Measurements from ENCODE around the gene SLC22A13. TPM values are rescaled to one million over a fixed set of nuclear protein-coding genes. Genes with fewer than 3 reads are reported as not detected.

The SLC22A13 gene
- total RNA-seq, 2 experiments from 2014 or later = 0.12 TPM; not detected in 1

DNA sequence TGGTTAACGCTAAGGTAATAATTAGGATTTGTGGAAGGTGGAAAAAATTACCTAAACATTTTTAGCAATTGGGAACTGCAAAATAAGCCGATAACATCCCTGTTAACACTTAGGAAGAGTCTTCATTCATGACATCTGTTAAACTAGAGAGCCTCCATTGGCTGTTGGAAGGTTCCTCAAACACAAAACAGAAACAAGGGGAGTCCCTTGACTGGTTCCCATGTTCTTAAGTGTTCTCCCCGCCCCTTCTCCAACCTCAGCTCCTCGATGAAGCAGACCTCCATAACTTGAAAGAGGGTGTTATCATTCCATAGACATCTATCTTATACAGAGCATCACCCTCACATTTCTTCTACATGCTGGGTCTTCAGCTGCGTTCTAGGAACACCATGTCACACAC, 2.5 kb downstream of the SLC22A13 start:
- ChIA-PET CTCF (no interaction called here), POLR2A (no interaction called here)
- Mint-ChIP-seq H3K4me3 (no peak overlapping the region), H3K27ac (no peak overlapping the region), H3K36me3 (no peaks in the 10 kb centered on the region), H3K4me1 (ENCODE audit: low read depth) (peaks cover 12% of the 10 kb centered on the region), H3K9me3 (no peaks in the 10 kb centered on the region), H3K27me3 (no peaks in the 10 kb centered on the region)
- DNase-seq = no peak
- intact Hi-C loops (cut with micrococcal nuclease) = no loop called here

DNA sequence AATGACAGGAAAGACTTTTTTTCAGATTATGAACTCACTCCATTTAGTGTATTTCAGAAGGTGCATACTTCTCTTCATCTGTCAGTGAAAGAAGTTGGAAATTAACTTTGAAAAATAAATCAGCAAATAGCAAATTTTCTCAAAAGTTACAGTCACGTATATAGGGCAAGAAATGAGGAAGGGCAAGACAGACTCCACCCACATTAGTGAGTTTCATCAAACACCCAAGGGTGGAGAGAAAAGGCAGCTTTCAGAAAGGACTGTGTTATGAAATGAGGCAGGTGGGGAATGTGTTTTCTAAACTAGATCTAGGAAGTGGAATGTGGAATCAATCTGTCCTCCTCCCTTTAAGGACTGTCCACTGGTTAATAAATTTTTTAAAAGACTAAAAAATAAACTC, 2.9 kb downstream of the SLC22A13 start:
- H3K9me3 Mint-ChIP-seq = no peaks in the 10 kb centered on the region
- no peak for DNase-seq
- no peak overlapping the region for H3K27ac Mint-ChIP-seq
- peaks cover 12% of the 10 kb centered on the region for H3K4me1 Mint-ChIP-seq (ENCODE audit: low read depth)
- H3K36me3 Mint-ChIP-seq = no peaks in the 10 kb centered on the region
- ChIA-PET POLR2A (no interaction called here), CTCF (no interaction called here)
- intact Hi-C loops (cut with micrococcal nuclease) = no loop called here
- H3K27me3 Mint-ChIP-seq = no peaks in the 10 kb centered on the region
- no peak overlapping the region for H3K4me3 Mint-ChIP-seq

DNA sequence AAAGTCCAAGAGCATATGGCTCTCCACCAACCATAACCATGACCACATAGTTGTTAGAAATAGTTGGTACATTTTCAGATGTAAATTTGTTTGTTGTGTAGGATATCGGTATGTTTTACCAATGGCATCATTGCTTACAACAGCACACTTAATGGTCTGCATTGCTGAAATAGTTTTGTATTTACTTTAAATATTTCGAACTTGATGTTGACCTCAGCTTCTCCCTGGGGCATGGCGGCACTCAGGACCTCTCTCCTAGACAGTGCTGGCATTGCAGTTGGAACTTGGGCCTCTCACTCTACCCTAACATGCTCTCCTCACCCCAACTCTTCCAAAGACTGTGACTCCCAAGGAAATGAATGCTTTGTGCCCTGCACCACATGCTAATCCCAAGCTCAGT, 5.0 kb downstream of the SLC22A13 start:
- H3K9me3 Mint-ChIP-seq = no peaks in the 10 kb centered on the region
- intact Hi-C loops (cut with micrococcal nuclease) = no loop called here
- no peaks in the 10 kb centered on the region for H3K27me3 Mint-ChIP-seq
- H3K4me1 Mint-ChIP-seq (ENCODE audit: low read depth) = peaks cover 12% of the 10 kb centered on the region
- H3K4me3 Mint-ChIP-seq = no peak overlapping the region
- ChIA-PET POLR2A (no interaction called here), CTCF (no interaction called here)
- no peaks in the 10 kb centered on the region for H3K36me3 Mint-ChIP-seq
- H3K27ac Mint-ChIP-seq = no peak overlapping the region
- no peak for DNase-seq

DNA sequence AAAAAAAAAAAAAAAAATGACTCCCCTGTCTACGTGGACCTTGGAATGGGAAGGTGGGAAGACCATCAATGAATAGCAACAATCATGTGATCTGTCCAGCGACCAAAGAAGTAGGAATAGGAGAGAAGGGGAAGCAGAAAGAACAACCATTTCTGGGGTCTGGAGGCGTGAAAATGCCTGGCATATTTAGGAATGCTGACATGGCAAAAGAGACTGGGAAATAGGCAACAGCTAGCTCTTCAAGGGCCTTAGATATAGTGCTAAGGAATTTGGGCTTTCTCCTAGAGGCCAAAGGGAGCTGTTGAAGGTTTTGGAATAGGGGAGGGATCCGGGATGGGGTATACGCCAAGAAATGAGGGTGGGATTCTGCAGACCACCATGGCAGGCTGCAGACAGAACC, 5.9 kb downstream of the SLC22A13 start:
- ChIA-PET CTCF (no interaction called here), POLR2A (no interaction called here)
- intact Hi-C loops (cut with micrococcal nuclease) = no loop called here
- Mint-ChIP-seq H3K4me3 (no peak overlapping the region), H3K27ac (no peak overlapping the region), H3K4me1 (ENCODE audit: low read depth) (peaks cover 12% of the 10 kb centered on the region), H3K36me3 (no peaks in the 10 kb centered on the region), H3K9me3 (no peaks in the 10 kb centered on the region), H3K27me3 (no peaks in the 10 kb centered on the region)
- no peak for DNase-seq

DNA sequence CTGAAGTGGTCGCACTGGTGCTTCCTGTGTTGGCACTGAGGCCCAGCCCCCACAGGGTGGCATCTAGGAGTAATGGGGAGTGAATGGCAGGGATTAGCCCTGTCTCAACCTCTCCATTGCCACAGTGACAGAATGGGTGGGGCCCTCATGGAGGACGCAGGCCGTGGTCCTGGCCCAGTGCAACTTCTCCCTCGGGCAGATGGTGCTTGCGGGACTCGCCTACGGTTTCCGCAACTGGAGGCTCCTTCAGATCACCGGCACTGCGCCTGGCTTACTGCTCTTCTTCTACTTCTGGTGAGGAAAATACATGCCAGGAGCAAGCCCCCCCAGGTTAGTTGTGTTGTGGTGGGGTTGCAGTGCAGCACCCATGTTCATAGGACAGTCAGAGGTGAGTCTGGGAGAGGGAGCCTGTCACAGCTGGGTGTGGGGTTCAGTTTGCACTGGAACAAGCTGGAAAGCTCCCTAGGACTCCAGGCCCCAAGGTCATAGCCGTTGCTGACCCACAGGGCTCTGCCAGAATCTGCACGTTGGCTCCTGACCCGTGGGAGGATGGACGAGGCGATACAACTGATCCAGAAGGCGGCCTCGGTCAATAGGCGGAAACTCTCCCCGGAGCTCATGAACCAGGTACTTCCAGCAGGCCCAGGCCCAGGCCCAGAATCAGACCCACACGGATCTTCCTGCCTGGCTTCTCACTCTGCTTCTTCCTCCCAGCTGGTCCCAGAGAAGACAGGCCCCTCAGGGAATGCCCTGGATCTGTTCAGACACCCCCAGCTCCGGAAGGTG, 9.4 kb downstream of the SLC22A13 start:
- H3K27ac Mint-ChIP-seq = no peak overlapping the region
- no peaks in the 10 kb centered on the region for H3K36me3 Mint-ChIP-seq
- H3K4me3 Mint-ChIP-seq = no peak overlapping the region
- no peaks in the 10 kb centered on the region for H3K4me1 Mint-ChIP-seq (ENCODE audit: low read depth)
- DNase-seq = no peak
- intact Hi-C loops (cut with micrococcal nuclease) = no loop called here
- CTCF ChIA-PET = no interaction called here
- H3K9me3 Mint-ChIP-seq = no peaks in the 10 kb centered on the region
- H3K27me3 Mint-ChIP-seq = no peaks in the 10 kb centered on the region
- POLR2A ChIA-PET = no interaction called here

DNA sequence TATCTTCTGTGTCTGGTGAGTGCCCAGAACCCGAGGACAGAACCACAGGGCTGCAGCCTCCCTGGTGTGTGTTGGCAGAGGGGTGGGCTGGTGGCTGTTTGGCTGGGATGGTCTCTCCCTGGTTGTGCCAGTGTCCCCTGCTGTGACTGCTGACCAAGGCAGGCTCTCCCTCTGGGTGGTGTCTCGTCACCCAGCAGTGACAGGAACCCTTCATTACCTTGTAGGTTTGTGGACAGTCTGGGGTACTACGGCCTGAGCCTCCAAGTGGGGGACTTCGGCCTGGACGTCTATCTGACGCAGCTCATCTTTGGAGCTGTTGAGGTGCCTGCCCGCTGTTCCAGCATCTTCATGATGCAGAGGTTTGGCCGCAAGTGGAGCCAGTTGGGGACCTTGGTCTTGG, 10.0 kb downstream of the SLC22A13 start:
- H3K9me3 Mint-ChIP-seq = no peaks in the 10 kb centered on the region
- no peak for DNase-seq
- no peak overlapping the region for H3K27ac Mint-ChIP-seq
- intact Hi-C loops (cut with micrococcal nuclease) = no loop called here
- H3K27me3 Mint-ChIP-seq = no peaks in the 10 kb centered on the region
- no peak overlapping the region for H3K4me3 Mint-ChIP-seq
- no peaks in the 10 kb centered on the region for H3K4me1 Mint-ChIP-seq (ENCODE audit: low read depth)
- H3K36me3 Mint-ChIP-seq = no peaks in the 10 kb centered on the region
- CTCF ChIA-PET = no interaction called here
- POLR2A ChIA-PET = no interaction called here

DNA sequence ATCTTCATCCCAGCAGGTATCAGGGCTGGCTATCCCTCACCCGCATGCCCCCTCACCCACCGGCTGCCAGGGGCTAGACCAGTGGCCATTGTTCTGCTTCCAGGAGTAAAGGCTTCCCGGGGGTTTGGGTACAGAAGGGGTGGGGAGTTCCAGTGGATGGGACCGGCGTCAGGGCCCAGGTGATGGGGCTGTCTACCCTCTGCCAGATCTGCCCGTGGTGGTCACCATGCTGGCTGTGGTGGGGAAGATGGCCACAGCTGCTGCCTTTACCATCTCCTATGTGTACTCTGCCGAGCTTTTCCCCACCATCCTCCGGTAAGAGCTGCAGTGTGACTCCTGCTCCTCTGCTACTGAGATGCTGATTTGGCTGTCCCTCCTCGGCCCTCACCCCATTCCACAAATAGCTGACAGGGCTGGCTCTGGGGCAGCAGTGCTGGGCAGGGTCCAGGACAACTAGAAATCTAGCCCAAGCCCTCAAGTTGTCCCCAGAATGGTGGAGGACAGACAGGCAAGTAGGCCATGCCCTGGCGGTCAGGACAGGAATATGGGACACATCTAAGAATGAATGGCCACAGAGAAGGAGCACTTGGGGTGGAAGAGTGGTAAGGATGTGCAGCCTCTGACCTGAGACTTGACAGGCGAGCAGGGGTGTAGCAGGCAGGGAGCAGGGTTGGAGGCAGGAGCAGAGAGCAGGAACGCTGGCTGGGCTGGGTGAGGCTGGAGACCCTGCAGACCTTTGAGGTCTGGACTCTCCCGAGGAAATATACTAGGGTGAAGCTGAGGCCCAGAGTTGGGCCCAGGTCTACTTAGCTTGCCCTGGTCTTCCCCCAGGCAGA, 10.7 kb downstream of the SLC22A13 start:
- ChIA-PET POLR2A (no interaction called here), CTCF (no interaction called here)
- no peak overlapping the region for H3K27ac Mint-ChIP-seq

DNA sequence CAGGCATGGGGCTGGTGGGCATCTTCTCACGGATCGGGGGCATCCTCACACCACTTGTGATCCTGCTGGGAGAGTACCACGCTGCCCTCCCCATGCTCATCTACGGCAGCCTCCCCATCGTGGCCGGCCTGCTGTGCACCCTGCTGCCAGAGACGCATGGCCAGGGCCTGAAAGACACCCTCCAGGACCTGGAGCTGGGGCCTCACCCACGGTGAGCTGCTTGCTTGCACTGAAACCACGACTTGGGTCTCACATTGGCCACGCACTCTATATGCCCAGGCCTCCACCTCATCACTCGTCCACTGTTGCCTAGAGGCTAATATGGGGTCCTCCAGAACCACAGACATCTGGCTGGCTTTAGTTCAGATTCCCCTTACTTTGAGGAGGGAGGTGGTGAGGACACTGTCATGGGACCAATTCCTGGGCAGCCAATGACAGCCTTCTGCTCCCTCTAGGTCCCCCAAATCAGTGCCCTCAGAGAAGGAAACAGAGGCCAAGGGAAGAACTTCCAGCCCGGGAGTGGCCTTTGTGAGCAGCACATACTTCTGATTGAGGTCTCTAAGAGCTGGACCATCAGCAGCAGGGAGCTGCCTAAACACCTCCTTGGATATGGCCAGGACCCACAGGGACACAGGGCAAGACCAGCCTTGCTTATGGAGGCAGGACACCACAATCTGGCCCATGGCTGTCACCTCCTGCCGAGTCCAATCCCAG, 11.5 kb downstream of the SLC22A13 start:
- POLR2A ChIA-PET = no interaction called here
- Mint-ChIP-seq H3K4me1 (ENCODE audit: low read depth) (no peaks in the 10 kb centered on the region), H3K27ac (no peak overlapping the region), H3K9me3 (no peaks in the 10 kb centered on the region), H3K27me3 (no peaks in the 10 kb centered on the region), H3K4me3 (no peak overlapping the region), H3K36me3 (no peaks in the 10 kb centered on the region)
- DNase-seq = no peak
- CTCF ChIA-PET = no interaction called here
- intact Hi-C loops (cut with micrococcal nuclease) = no loop called here

More for the DNA sequence above, 10.7 kb downstream of the SLC22A13 start:
- Mint-ChIP-seq H3K4me1 (ENCODE audit: low read depth) (no peaks in the 10 kb centered on the region), H3K9me3 (no peaks in the 10 kb centered on the region), H3K4me3 (no peak overlapping the region), H3K27me3 (no peaks in the 10 kb centered on the region), H3K36me3 (no peaks in the 10 kb centered on the region)
- no peak for DNase-seq
- intact Hi-C loops (cut with micrococcal nuclease) = no loop called here

DNA sequence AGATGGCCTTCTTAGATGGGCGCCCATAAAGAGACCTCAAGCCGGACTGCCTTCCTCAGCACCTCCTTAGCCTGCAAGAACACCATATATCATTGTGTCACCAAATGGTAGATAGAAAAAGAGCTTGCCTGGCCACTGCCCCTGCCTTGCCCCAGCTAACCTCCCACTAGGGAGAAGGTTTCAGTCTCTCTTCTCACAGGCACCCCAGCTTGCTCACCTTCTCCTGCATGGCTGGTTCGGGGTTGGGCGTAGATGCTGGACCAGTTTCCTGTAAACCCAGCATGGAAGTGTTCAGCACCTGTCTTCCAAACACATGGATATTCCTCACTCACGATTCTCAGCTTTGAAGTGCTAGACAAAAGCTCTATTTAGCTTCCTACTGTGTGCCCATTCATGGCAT, 13.2 kb downstream of the SLC22A13 start:
- CTCF ChIA-PET = no interaction called here
- no peak for DNase-seq
- H3K4me3 Mint-ChIP-seq = no peak overlapping the region
- H3K9me3 Mint-ChIP-seq = no peaks in the 10 kb centered on the region
- no peak overlapping the region for H3K27ac Mint-ChIP-seq
- intact Hi-C loops (cut with micrococcal nuclease) = no loop called here
- H3K36me3 Mint-ChIP-seq = no peaks in the 10 kb centered on the region
- no peaks in the 10 kb centered on the region for H3K27me3 Mint-ChIP-seq
- H3K4me1 Mint-ChIP-seq (ENCODE audit: low read depth) = no peaks in the 10 kb centered on the region
- POLR2A ChIA-PET = no interaction called here

DNA sequence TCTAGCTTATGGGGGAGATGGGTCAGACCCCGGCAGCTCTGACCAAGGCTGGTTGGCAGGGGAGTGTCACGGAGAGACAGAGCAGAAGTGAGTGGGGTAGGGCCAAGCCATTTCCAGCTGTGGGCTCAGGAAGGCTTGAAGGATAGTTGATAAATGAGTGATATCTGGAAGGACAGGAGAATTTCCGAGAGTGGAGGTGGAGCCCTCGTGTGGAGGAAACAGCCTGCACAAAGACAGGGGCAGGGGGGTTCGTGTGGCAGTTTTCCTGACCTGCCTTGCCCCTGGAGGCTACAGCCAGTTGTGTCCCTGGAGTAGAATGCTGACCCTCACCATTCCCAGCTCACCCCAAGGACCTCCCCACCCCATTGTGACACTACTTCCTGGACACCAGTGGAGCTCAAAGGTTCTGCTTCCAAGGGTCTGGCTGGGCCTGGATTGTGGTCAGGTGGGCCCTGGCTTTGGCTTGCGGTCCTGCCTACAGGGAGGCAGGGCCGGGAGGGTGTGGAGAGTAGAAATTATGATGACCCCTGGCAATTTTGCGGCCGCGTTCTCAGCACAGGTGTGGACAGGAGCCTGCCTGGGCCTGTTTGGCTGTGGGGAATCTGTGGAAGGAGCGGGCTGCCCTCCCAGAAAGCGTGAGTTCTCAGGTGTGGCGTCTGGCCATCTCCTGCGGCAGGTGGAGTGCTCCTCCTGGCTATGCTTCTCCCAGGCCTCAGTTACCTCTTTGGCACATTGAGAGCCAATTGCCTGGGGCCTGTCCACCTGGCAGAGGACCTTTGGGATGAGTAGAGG, 16.5 kb downstream of the SLC22A13 start, which contains the start of gene SLC22A14:
SLC22A14 (plus strand) TSS at position 400 of the 792 bp plus-strand sequence. CDS start 23,733 bp downstream, outside the sequence.
- intact Hi-C loops (cut with micrococcal nuclease) = no loop called here
- POLR2A ChIA-PET = no interaction called here
- H3K36me3 Mint-ChIP-seq = no peaks in the 10 kb centered on the region
- H3K27ac Mint-ChIP-seq = no peak within 1 kb of the TSS
- H3K9me3 Mint-ChIP-seq = no peaks in the 10 kb centered on the region
- H3K4me3 Mint-ChIP-seq = no peak within 1 kb of the TSS
- H3K4me1 Mint-ChIP-seq (ENCODE audit: low read depth) = no peaks in the 10 kb centered on the region
- no peaks in the 10 kb centered on the region for H3K27me3 Mint-ChIP-seq
- CTCF ChIA-PET = interaction anchor here (0.9 kb wide), 1 partner anchor 163 kb away, joined by 3 read pairs; no protein-coding TSS in a partner anchor
- DNase-seq = no peak

DNA sequence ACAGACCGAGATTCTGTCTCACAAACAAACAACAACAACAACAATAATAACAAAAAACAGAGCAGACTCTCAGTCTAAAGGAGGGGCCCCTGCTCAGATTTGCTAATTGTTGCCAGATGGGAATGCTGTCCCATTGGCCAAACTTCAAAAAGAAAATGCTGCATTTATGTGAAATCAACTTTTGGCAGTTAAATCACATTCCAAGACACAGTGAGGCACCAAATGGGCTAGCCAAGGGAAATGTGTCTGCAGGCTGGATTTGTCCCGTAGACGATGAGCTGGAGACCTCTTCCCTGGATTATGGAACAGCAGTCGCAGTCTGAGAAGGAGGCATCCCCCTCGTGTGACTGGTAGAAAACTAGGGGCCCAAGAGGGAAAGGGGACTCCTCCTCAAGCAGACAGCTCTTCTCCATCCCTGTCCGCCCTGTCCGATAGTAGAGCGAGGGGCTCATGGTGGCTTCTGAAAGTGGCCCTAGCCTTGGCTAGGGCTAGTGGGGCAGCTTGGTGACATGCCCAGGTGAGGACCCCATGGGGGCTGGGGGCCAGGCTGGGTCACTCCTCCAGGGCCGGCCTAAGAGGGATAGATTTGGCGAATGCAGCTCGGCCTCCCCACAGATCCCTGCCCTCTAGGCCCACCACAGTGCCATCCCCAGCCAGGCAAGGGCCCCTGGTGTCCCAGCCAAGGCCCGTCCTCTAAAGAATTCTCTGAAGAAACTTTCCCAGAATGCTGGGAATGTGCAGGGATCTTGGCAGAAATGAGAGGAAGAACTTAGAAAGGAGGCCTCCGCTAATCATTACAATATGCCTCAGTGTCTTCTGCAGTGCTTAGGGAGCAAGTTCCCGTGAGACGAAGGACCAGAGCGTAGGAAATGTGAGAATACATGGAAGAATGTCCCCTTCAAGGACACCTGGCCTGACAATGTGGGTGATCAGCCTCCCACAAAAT, 18.5 kb downstream of the SLC22A13 start:
- CTCF ChIA-PET = no interaction called here
- H3K27me3 Mint-ChIP-seq = no peaks in the 10 kb centered on the region
- no peak overlapping the region for H3K27ac Mint-ChIP-seq
- DNase-seq = no peak
- H3K4me3 Mint-ChIP-seq = no peak overlapping the region
- POLR2A ChIA-PET = no interaction called here
- no peaks in the 10 kb centered on the region for H3K9me3 Mint-ChIP-seq
- H3K36me3 Mint-ChIP-seq = no peaks in the 10 kb centered on the region
- intact Hi-C loops (cut with micrococcal nuclease) = no loop called here
- H3K4me1 Mint-ChIP-seq (ENCODE audit: low read depth) = no peaks in the 10 kb centered on the region

Data from activated CD4-positive, alpha-beta memory T cell treated with anti-CD3 and anti-CD28 coated beads for 36 hours (primary cell).